HG03135 (cell line): Measurements from ENCODE around the gene SGMS2.
A peak's percentile ranks its signal among the peaks of the same experiment; 100 is the strongest.

Experiments used
- ATAC-seq: cut with Tn5 transposase; IDR thresholded peaks from one replicate; pipeline ENCODE4 v1.9.1; 2021; ENCODE audit warnings: mild to moderate bottlenecking, moderate library complexity; ENCODE audit not compliant: unreplicated experiment

Gene SGMS2

DNA sequence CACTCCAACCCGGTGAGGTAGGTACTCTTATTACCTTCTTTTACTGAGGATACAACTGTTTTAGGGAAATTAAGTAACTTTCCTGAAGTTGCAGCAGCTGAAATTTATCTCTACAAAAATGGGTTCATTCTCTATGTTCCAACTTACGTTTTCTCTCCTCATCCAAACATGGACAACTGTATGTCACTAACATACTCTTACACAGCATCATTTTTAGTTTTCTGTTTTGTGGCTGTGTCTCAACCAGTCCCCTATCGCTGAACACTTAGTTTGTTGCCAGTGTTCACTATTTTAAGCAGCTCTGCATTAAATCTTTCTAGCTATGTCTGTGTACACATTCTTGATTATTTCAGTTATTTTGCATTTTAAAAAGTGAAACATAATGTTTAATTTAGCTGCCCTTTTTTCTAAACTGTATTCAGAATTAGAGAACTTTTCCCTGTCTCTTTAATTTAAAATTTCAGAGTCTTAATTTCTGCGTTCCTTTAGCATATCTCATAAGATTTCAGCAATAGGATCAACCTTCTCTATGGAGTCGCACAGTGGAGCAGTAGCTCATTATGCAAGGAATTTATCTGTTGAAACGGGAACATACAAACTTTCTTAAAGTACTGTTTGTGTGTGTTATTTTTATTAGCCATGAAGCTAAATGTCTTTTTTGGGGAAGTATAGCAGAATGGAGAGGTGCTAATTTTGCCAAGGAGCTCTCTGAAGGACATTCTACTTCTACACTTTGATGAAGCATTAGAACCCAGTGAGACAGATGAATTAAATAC lies 3.8 kb downstream of the SGMS2 start:
- no peak for ATAC-seq

DNA sequence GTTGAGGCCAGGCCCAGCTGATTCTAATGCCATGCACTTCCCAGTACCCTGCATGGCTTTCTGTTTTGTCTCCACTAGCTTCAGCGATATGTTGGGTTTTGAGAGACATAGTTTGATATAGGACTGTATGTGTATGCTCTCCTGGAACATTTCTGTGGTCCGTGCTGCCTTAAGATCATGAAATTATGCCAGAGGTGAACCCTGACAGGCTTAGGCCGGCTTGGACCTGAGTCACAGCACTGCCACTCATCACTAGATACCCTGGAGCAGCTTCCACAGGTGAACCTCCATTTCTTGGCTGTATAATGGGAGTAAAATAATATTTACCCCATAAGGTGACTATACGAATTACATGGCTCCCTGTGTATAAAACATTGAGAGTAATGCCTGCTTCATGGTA lies 6.4 kb downstream of the SGMS2 start:
- ATAC-seq, result no peak

DNA sequence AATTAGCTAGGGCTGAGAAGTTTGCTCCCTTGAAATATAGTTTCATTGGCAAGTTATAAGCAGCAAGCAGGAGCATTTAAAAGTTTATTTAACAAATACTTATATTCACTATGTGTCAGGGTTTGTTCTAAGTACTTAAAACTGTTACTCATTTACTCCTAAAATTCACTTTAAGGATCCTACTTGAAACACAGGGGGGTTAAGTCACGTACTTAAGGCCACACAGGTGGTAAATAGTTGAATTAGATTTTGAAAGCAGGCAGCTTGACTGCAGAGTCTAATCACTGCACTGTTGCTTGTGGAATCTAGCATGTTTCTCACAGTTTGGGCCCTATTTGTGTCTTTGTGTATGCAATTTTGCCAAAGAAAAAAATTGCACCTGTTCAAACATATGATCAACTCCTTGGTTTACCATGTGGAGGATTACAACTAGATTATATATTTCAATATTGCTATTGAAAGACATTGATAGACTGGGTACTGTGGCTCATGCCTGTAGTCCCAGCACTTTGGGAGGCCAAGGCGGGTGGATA lies 7.6 kb downstream of the SGMS2 start:
- no peak for ATAC-seq

DNA sequence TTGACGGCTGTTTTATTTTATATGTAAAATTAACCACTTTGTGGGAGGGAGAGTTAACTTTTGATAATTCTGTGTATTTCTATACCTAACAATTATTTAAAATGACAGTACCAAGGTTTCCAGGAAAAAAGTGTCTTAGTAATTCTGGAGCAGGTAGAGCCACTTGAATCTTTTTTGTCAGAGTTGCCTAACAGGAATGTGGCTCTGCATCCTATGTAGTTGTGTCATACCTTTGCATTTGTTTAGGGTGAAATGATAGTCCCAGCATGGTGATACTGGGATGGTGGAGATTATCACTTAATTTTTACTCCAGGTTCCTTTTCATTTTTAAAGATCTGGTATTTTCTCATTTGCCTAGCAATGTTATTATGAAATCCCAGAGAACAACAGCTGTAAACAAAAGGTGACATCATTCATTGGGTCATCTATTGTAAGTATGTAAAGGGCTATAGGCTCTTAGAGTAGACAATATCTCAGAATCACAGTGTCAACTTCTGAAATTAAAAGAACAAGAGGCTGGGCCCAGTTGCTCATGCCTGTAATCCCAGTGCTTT lies 9.6 kb downstream of the SGMS2 start:
- no peak for ATAC-seq

GRCh38 chr4:107835406-107835805 lies 10.7 kb downstream of the SGMS2 start:
- no peak for ATAC-seq

GRCh38 chr4:107837317-107837716 lies 12.6 kb downstream of the SGMS2 start:
- ATAC-seq, result no peak

DNA sequence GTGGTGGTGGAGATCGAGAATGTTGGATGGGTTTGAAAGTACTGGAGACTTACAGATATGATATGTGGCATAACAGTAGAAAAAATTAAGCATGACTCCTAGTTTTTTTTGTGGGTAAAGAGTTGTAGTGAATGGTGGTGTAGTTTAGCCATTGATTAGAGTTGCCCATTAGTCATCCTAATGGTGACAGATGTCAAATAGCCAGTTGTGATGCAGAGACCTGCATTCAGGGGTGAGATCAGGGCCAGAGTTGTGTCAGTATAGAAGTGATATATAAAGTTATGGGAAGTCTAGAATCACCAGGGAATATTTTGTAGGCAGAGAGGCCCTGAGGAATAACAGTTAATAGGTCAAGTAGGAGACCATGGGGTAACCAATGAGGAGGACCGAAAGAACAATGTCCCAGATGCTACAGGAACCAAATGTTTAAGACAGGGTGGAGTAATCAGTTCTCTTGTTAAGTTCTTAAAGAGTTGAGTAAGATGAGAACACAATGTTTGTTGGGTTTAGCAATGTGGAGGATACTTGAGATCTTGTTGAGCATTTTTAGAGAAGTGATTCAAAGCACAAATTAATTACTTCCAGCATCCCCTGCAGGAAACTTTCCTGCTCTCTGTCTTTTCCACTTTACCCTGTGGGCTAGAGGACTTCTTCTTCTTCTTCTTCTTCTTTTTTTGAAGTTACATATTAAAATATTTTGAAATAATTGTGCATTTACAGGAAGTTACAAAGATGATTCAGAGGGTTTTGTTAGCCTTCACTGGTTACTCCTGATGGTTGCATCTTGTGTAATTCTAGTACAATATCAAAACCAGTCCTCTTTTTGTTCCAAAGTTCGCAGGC lies 13.3 kb downstream of the SGMS2 start:
- ATAC-seq, result no peak

- no peak for ATAC-seq
Observed at GRCh38 chr4:107838861-107839565, 14.3 kb downstream of the SGMS2 start.

GRCh38 chr4:107843391-107843790 lies 18.7 kb downstream of the SGMS2 start:
- no peak for ATAC-seq

DNA sequence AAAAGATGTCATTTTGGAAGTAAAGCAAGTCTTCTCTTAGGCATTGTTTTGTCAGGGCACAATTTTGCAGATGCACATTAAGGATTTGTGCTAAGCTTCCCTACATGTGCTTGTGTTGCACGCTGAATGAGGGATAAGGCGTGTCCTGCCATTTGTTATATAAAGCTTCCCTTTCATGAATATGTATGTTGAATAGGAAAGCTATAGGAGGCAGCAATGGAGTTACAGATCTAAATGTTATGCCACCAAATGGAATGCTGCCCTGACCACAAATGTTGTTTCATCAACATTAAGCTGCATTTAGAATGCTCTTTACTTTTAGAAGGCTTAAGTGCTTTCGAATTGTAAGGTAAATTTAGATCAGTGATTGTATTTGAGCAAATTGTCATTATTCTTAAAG lies 20.9 kb downstream of the SGMS2 start:
- ATAC-seq, result no peak

DNA sequence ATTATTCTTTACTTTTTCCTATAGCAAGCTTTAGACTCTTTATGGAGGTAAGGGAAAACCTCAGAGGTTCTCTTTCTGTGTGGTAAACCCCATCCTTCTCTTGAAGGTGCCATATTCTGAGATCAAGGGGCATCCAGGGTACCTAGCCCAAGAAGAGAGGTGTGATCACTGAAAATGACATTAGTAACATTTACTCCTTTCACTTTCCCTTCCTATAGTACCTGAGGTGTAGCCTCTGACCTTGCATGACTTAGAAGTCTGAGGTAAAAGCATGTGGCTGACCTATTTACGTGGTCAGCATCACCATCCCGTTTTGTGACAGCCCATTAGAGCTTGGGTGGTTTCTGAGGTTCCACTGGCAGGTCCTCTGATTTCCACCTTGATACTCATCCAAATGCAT lies 25.7 kb downstream of the SGMS2 start:
- peak; percentile 65 for ATAC-seq

- no peak for ATAC-seq
Observed at GRCh38 chr4:107853444-107854355, 29.0 kb downstream of the SGMS2 start.

DNA sequence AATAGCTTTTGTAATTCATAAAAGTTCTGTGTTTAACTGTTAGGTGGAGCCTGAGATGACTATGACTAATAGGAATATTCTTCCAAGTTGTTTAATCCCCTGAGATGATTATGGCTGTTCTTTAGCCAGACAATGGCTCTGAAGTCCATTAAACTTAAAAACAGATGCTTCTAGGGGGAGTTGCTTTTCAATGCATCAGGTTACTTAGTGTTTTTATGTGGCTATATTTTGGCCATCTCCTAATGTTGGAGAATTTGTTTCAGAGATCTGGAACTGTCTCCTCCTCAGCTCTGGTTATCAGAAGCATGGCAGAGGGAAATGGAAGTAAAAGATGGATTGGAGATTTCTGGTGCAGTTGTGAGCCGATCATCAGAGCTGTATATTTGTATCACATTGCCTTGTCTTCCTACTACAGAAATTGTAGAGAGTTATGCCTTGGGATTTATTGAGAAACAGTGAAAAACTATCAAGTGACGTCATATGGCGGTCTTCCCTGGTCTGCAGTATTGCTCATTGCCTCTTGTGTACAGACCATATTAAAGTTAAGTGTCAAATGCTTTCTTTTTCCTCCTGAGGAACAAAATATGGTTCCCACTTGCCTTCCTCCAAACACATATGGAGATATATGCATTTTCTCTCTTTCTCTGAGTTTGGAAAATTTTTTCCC lies 29.8 kb downstream of the SGMS2 start:
- ATAC-seq, result no peak

DNA sequence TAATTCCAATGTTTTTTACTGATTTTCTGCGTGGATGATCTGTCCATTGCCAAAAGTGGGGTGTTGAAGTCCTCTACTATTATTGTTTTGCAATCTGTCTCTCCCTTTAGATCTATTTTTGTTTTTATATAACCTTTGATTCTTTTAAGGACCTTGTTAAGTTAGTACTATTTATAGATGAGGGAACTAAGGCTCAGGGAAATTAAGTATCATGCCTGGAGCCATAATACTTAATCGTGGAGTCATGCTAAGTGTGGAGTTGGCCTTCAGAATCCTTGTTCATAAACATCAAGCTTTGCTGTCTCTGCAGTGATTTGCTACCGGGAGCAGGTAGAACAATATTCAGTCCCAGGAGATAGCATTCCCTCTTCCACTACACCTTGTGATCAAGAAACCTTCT lies 31.0 kb downstream of the SGMS2 start:
- no peak for ATAC-seq

DNA sequence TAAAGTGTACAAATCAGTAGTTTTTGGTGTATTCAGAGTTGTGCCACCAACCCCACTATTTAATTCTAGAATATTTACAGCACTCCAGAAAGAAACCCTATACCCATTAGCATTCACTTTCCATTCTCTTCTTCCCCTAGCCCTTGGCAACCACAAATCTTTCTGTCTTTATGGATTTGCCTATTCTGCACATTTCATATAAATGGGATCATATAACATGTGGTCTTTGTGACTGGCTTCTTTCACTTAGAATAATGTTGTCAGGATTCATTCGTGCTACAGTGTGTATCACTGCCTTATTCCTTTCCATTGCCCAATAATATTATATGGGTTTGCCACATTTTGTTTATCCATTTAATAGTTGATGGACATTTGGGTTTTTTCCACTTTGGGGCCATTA lies 32.2 kb downstream of the SGMS2 start:
- no peak for ATAC-seq

DNA sequence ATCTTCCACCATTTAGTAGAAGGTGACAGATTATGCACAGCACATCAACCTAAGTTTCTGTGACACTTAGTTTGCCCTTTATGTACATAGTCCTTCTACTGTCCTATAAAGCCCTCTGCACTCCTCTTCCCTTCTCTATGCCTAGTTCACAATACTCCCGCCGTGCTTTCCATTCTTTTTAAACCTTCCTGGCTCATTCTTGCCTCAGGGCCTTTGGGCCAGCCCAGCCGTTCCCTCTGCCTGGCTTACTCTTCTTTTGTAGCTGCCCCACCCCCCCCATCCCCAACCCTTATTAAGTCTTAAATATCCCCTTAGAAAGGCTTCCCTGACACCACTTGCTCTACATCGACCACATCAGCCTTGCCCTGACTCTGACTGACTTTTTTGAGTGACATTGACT lies 33.0 kb downstream of the SGMS2 start:
- no peak for ATAC-seq

GRCh38 chr4:107858158-107858742 lies 33.5 kb downstream of the SGMS2 start:
- ATAC-seq, result no peak

DNA sequence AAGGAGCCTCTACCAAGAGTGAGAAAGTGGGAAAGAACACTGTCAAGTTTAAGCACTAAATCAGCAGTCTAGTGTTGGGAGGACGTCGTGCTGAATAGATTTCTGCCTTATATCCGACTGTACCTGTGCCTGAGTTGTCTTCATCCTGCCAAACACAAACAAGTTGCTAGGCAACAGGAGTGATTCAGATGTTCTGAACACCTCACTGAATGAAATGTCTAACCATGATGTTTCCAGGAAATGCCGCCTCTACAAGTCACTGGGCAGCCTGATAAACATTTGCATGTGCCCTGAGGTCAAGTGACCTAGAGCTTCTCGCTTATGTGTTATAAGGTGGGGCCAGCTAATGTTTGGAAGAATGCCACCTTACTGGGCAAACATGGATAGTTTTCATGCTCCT lies 37.9 kb downstream of the SGMS2 start:
- ATAC-seq, result no peak

GRCh38 chr4:107863416-107863815 lies 38.7 kb downstream of the SGMS2 start:
- ATAC-seq, result no peak
